ENCODE measurements around the gene SLC4A3.
"Not testable (repeated sequence)": the region's sequence is repeated elsewhere in the genome, so short reads cannot be mapped to it uniquely, and the experiment has no call there.

The SLC4A3 gene

DNA sequence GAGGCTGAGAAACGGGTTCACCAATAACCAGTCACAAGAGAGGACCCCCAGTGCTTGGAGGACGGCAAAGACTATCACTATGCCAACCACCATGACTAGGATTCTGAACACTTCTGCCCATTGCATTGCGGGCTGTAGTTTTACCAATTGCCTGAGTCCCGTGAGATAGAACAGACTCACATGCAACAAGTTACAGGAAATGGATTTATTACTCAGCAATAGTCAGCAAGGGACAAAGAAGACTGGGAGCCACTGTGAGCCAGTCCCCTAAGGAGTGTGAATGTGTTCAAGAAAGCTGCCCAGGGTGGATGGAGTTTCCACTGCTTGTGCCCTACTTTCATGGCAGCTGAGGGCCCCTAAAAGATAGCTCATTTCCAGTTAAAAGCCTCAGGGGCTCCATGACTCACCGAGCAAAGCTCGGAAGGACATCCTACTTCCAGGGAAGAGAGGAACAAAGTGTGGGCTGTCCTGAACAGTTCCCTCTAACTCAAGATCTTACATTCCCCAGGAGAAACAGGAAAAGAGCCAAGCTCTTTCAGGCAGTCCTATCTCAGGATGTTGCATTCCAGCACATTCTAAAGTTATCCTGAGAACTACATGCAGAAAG is 54.4 kb downstream of the SLC4A3 start:
- DNase-seq = peak; percentile 42

- not testable (repeated sequence) for DNase-seq
These were observed 56.0 kb downstream of the SLC4A3 start for GRCh38 chr2:219683474-219683873.

DNA sequence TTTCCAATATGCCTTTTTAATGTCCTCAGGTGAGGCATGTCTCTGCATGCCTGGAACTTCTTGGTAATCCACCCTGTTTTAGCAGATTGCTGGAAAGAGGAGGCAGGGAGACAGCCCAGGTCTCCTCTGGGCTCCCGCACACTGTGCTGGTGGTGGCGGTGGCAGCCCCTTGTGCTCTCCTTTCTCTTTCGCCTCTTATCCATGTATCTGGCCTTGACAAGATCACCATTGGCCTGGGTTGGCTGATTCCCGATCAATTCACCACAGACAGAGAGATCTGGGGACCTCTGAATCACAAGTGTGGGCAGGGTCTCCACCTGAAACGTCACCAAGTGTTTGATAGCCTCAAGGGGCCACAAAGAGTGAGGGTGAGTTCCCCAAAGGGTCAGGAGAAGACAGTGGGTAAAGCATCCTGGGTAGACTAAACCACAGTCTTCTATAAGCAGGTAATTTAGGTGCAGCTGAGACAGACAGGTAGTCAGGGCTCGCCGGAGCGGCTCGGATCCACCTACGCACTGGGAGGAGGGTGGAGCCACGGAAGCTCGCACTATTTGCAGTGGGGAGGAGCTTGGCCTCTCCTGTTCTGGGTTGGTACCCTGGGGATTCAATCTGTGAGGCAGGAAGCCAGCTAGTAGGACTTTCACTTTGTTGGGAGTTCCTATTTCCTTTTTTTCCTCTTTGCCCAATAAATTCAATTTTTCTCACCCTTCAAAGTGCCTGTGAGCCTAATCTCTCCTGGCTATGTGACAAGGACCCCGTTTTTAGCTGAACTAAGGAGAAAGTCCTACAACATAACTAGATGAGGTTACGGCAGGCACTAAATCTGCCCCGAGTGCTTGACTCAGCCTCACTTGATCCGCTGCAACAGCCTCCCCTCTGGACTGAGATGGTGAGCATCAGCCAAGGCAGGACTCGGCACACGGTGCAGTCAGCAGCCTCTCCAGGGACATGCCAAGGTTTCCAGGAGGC is 57.6 kb downstream of the SLC4A3 start:
- peak; percentile 62 for DNase-seq

GRCh38 chr2:219687272-219687671 is 59.8 kb downstream of the SLC4A3 start:
- DNase-seq = peak; percentile 90

- no peak for DNase-seq
These were observed 60.6 kb downstream of the SLC4A3 start for GRCh38 chr2:219687882-219688559.

DNA sequence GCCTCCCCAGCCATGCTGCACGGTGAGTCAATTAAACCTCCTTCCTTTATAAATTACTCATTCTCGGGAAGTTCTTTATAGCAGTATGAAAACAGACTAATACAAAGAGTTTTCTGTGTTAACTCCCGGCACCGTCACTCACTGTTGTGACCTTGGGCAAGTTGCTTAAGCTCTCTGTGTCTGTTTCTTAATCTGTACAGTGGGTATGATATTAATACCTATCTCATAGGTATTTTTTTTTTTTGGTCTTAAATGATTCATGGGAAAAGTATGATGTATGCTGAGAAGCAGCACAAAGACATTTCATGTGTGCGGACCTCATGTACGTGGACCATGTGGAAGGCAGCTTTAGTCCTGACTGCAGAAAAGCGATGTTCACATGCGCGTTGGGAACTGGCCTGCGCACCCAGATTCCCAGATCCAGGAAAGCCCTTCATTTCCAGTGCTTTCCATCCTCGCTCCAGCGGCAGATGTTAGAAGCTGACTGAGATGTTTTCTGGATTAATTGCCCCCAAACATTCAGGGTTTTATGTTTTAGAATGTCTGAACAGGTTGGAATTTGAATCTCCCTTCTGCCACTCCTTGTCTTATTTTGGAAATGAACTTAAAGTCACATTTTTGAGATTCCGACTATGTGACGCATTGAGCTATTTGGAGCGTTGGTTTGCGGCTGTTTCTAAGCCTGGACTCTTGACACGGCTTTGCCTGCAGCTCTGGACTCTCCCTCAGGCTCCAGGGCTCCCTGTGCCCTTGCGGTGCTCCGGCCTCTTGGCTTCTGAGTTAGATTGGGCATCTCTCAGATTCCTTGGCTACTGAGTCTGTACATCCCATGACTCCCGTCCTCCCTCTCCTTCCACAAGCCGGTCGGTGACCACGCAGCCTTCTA is 61.4 kb downstream of the SLC4A3 start:
- DNase-seq = peak; percentile 93

- peak; percentile 73 for DNase-seq
These were observed 62.5 kb downstream of the SLC4A3 start for GRCh38 chr2:219689676-219690628.

DNA sequence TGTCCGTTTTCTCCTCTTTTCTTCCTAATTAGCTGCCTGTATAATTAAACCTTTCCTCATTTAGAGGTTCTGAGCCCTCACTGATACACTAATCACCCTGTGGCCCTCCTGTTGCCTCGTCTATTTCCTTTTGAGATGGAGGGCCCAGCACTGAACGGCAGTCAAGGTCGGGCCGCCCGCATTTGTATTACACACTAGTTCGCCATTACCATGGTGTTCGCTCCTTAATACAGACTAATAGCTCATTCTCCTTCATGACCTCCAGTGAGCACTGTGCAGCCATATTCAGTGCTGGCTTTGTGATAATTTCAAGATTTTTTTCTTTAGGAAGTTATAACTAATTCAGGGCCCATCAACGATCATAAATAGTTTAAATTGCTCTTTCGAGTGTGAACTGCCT is 64.1 kb downstream of the SLC4A3 start:
- DNase-seq = no peak

Measured in fibroblast of skin of back (primary cell).